Measurements from ENCODE around the gene POP7. TPM values are rescaled to one million over a fixed set of nuclear protein-coding genes. Genes with fewer than 3 reads are reported as not detected.
"Not testable (repeated sequence)": the region's sequence is repeated elsewhere in the genome, so short reads cannot be mapped to it uniquely, and the experiment has no call there.

The POP7 gene
- 95.0 and 128 TPM in 2 replicates for total RNA-seq (2014; rRNA removed; shearing (Covaris generic))

DNA sequence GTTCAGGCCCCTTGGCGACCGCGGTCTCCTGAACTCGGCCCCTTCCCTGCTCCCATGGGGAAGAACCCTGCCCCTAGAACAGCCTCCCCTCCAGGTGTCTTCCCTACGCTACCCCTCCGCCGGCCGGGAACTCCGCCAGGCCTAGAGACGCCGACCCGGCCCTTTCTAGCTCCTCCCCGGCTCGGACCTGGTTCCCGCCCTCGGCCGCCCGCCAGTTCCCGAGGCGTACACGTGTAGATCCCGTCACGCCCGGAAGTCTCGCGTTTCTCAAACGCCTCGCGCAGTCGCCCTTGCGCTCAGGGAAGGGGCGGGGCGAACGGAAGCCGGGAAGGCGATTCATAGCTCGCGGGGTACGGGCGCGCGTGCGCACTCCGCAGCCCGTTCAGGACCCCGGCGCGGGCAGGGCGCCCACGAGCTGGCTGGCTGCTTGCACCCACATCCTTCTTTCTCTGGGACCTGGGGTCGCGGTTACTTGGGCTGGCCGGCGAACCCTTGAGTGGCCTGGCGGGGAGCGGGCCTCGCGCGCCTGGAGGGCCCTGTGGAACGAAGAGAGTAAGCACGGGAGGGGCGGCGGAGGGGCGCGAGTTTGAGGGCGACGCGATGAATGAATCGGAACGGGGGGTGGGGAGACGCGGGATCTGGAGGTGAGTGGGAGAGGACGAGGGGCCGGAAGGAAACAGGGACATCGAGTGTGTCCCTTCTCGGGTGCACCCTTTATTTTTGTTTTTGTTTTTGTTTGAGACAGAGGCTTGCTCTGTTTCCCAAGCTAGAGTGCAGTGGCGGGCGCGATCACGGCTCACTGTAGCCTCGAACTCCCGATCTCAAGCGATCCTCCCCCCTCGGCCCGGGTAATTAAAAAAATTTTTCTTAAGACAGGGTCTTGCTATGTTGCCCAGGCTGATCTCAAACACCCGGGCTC lies at the start of gene POP7:
TSS of gene POP7 (plus strand) at position 369 of the 919 bp plus-strand sequence. CDS start 710 bp downstream, outside the sequence.
- H3K36me3 ChIP-seq (replicated peaks; ENCODE audit: control insufficient read depth, insufficient read depth, low read length) = peaks cover 6% of the 10 kb centered on the region
- DNase-seq = peak; percentile 98
- H3K27me3 ChIP-seq (ENCODE audit: control insufficient read depth, insufficient read depth, low read length) = no peaks in the 10 kb centered on the region
- peak within 1 kb of the TSS; percentile 95 for H3K4me3 ChIP-seq (ENCODE audit: insufficient read depth, low read depth, low read length)

DNA sequence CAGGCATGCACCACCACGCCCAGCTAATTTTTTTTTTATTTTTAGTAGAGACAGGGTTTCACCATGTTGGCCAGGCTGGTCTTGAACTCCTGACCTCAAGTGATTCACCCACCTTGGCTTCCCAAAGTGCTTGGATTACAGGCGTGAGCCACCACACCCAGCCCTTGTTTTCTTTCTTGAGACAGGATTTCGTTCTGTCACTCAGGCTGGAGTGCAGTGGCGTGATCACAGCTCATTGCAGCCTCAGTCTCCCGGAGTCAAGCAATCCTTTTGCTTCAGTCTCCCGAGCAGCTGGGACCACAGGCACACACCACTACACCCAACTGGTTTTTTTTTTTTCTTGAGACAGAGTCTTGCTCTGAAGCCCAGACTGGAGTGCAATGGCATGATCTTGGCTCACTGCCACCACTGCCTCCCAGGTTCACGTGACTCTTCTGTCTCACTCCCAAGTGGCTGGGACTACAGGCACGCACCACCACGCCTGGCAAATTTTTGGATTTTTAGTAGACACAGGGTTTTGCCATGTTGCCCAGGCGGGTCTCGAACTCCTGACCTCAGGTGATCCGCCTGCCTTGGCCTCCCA lies 43.6 kb upstream of the POP7 start:
- not testable (repeated sequence) for DNase-seq; H3K4me3 ChIP-seq (ENCODE audit: insufficient read depth, low read depth, low read length)

GRCh38 chr7:100665168-100665726 lies 40.7 kb upstream of the POP7 start:
- no peak overlapping the region for H3K4me3 ChIP-seq (ENCODE audit: insufficient read depth, low read depth, low read length)
- H3K36me3 ChIP-seq (replicated peaks; ENCODE audit: control insufficient read depth, insufficient read depth, low read length) = no peaks in the 10 kb centered on the region
- no peak for DNase-seq
- no peaks in the 10 kb centered on the region for H3K27me3 ChIP-seq (ENCODE audit: control insufficient read depth, insufficient read depth, low read length)

More for the DNA sequence above, 43.6 kb upstream of the POP7 start:
- H3K27me3 ChIP-seq (ENCODE audit: control insufficient read depth, insufficient read depth, low read length); H3K36me3 ChIP-seq (replicated peaks; ENCODE audit: control insufficient read depth, insufficient read depth, low read length): not testable (repeated sequence)

- no peak for DNase-seq
- H3K27me3 ChIP-seq (ENCODE audit: control insufficient read depth, insufficient read depth, low read length) = peaks cover 3% of the 10 kb centered on the region; the same call in 1 of the 2 replicates
- H3K4me3 ChIP-seq (ENCODE audit: insufficient read depth, low read depth, low read length) = no peak overlapping the region
- no peaks in the 10 kb centered on the region for H3K36me3 ChIP-seq (replicated peaks; ENCODE audit: control insufficient read depth, insufficient read depth, low read length)
Observed at GRCh38 chr7:100667331-100668068, 38.4 kb upstream of the POP7 start.

DNA sequence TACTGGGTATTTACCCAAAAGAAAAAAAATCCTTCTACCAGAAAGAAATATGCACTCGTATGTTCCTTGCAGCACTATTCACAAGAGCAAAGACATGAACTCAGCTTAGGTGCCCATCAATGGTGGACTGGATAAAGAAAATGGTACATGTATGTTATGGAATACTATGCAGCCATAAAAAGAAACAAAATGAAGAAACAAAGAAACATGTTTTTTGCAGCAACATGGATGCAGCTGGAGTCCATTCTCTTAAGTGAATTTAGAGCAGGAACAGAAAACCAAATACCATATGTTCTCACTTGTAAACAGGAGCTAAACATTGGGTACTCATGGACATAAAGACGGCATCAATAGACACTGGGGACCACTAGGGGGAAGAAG lies 37.9 kb upstream of the POP7 start:
- H3K4me3 ChIP-seq (ENCODE audit: insufficient read depth, low read depth, low read length) = no peak overlapping the region
- no peak for DNase-seq
- H3K27me3 ChIP-seq (ENCODE audit: control insufficient read depth, insufficient read depth, low read length) = peaks cover 5% of the 10 kb centered on the region
- no peaks in the 10 kb centered on the region for H3K36me3 ChIP-seq (replicated peaks; ENCODE audit: control insufficient read depth, insufficient read depth, low read length)

DNA sequence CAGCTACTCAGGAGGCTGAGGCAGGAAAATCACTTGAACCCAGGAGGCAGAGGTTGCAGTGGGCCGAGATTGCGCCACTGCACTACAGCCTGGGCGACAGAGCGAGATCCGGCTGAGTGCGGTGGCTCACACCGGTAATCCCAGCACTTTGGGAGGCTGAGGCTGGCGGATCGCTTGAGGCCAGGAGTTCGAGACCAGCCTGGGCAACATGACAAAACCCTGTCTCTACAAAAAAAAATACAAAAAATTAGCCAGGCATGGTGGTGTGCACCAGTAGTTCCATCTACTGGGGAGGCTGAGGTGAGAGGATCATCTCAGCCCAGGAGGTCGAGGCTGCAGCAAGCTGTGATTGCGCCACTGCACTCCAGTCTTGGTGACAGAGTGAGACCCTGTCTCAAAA lies 36.8 kb upstream of the POP7 start:
- not testable (repeated sequence) for H3K27me3 ChIP-seq (ENCODE audit: control insufficient read depth, insufficient read depth, low read length); H3K36me3 ChIP-seq (replicated peaks; ENCODE audit: control insufficient read depth, insufficient read depth, low read length); DNase-seq; H3K4me3 ChIP-seq (ENCODE audit: insufficient read depth, low read depth, low read length)

DNA sequence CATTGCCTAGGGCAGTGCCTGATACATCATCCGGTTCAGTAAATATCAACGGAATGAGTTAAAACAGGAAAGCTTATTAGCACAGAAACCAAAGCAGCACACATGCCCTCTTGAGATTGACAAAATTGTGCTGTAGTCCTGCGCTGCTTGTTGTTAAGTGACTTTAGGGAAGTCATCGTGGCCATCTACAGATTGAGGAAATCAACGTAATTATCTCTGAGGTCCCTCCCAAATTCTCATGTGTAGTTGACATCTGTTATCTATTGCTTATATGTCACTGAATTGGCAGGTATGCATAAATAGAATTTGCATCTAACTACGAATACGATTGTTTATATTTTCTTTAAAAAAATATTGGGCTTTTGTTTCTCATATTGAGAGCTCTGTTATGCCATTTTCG lies 35.8 kb upstream of the POP7 start:
- DNase-seq = no peak
- no peak overlapping the region for H3K4me3 ChIP-seq (ENCODE audit: insufficient read depth, low read depth, low read length)
- peaks cover 5% of the 10 kb centered on the region for H3K27me3 ChIP-seq (ENCODE audit: control insufficient read depth, insufficient read depth, low read length)
- H3K36me3 ChIP-seq (replicated peaks; ENCODE audit: control insufficient read depth, insufficient read depth, low read length) = no peaks in the 10 kb centered on the region

DNA sequence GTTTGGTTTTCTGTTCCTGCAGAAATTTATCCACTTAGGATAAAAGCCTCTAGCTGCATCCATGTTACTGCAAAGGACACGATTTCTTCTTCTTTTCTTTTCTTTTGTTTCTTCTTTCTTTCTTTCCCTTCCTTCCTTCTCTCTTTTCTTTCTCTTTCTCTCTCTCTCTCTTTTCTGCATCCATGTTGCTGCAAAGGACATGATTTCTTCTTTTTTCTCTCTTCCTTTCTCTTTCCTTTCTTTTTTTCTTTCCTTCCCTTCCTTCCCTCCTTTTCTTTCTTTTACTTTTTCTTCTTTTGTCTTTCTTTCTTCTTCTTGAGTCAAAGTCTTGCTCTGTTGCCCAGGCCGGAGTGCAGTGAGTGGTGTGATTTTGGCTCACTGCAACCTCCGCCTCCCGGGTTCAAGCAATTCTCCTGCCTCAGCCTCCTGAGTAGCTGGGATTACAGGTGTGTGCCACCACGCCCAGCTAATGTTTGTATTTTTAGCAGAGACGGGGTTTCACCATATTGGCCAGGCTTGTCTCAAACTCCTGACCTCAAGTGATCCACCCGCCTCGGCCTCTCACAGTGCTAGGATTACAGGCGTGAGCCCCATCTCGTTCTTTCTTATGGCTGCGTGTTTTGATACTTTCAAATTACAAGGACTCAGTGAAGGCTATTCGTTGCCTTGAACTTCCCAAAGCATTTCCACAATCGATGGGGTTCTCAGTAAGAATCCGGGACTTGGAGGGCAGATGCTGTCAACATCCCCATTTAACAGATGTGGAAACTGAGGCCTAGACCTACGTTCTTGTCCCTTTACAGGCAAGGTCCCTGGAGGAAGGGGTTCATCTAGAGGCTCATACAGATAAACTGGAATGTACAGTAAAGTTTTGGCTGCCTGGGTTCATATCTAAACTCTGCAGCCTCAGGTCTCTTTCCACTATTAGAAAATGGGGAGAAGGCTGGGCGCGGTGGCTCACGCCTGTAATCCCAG lies 34.3 kb upstream of the POP7 start:
- Histone ChIP-seq H3K36me3 (replicated peaks; ENCODE audit: control insufficient read depth, insufficient read depth, low read length) (peaks cover under 1% of the 10 kb centered on the region; the same call in 1 of the 2 replicates), H3K4me3 (ENCODE audit: insufficient read depth, low read depth, low read length) (no peak overlapping the region), H3K27me3 (ENCODE audit: control insufficient read depth, insufficient read depth, low read length) (peaks cover 5% of the 10 kb centered on the region)
- DNase-seq = no peak

DNA sequence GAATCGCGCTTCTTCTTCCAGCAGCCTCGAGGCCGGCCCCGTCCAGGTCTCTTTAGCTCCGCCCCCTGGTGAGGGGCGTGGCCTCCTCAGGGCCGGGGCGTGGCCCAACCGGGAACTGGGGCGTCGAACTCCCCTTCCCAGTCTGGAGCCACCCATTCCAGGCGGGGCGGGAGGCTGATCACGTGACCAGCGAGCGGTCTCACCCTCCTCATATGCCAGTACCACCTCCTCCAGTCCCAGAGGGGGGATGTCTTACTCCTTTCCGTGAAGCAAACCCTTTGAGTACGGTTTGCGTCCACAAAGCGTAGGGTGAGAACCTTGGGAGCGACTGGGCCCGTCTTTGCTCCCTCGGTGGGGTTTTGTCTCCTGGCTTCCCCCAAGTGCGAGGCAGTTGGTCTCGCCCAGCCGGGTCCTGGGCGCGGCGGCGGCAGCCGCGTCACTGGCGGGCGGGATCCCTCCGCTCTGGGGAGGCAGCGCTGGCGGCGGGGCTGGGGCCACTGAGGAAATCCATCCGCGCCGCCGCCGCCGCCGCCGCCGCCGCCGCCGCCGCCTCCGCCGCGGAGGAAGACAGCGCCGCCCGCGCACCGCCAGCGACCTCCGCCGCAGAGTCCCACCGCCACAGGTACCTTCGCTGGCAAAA lies 32.5 kb upstream of the POP7 start, which contains the start of gene GNB2:
TSS of gene GNB2 (plus strand) at position 439 of the 640 bp plus-strand sequence. CDS start 2,526 bp downstream, outside the sequence.
- Histone ChIP-seq H3K27me3 (ENCODE audit: control insufficient read depth, insufficient read depth, low read length) (peaks cover 5% of the 10 kb centered on the region), H3K36me3 (replicated peaks; ENCODE audit: control insufficient read depth, insufficient read depth, low read length) (peaks cover 10% of the 10 kb centered on the region), H3K4me3 (ENCODE audit: insufficient read depth, low read depth, low read length) (peak within 1 kb of the TSS; percentile 88)
- peak; percentile 99 for DNase-seq

DNA sequence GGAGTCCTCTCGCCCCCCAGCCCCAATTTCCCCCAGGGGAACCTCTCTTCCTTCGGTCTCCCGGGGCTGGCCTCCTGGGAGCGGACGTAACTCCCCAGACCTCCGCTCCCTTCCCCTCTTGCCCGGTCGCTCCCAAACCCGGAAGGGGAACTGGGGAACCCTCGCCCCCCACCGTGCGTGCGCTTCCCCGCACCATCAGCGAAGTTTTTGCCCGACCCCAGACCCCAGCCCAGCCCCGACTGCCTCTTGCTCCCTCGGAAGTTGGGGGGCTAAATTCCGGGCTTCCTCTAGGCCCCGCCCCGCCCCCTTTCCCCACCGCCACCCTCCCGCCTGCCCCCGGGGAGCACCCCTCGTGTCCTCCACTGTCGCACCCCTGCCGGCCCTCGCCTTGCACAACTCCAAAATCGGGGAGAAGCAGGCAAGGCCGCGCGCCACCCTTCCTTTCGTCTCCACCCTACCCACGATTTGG lies 31.9 kb upstream of the POP7 start:
- peak overlapping the region; percentile 88 for H3K4me3 ChIP-seq (ENCODE audit: insufficient read depth, low read depth, low read length)
- H3K36me3 ChIP-seq (replicated peaks; ENCODE audit: control insufficient read depth, insufficient read depth, low read length) = peaks cover 10% of the 10 kb centered on the region
- peak; percentile 80 for DNase-seq
- peaks cover 5% of the 10 kb centered on the region for H3K27me3 ChIP-seq (ENCODE audit: control insufficient read depth, insufficient read depth, low read length)

- H3K36me3 ChIP-seq (replicated peaks; ENCODE audit: control insufficient read depth, insufficient read depth, low read length) = peaks cover 10% of the 10 kb centered on the region
- peak overlapping the region; percentile 88 for H3K4me3 ChIP-seq (ENCODE audit: insufficient read depth, low read depth, low read length)
- H3K27me3 ChIP-seq (ENCODE audit: control insufficient read depth, insufficient read depth, low read length) = peaks cover 5% of the 10 kb centered on the region
- peak; percentile 81 for DNase-seq
Observed at GRCh38 chr7:100674411-100675104, 31.4 kb upstream of the POP7 start.

DNA sequence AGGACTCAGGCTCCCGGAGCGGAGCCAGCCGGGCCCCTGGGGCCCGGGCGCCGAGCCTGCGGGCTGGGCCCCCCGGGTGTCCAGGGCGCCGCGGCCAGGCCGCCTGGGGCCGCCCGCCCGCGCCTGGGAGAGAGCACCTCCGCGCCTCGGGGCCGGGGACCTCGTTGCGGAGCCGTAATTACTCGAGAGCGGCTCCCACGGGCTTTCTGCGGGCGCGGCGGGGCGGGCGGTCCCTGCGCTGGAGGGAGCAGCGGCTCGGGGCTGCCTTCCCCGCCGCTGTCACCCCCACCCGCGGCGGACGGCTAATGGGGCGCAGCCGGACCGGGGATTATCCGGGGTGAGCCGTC lies 30.8 kb upstream of the POP7 start:
- peaks cover 10% of the 10 kb centered on the region for H3K36me3 ChIP-seq (replicated peaks; ENCODE audit: control insufficient read depth, insufficient read depth, low read length)
- H3K4me3 ChIP-seq (ENCODE audit: insufficient read depth, low read depth, low read length) = peak overlapping the region; percentile 88
- H3K27me3 ChIP-seq (ENCODE audit: control insufficient read depth, insufficient read depth, low read length) = peaks cover 5% of the 10 kb centered on the region
- peak; percentile 70 for DNase-seq

Measured in H7 (cell line).